ENCODE results near the gene ROBO4.

Gene ROBO4

GRCh38 chr11:124896821-124897391 lies 759 bp downstream of the ROBO4 start:
- peak overlapping the region; percentile 84 for H3K4me2 ChIP-seq
- no peak overlapping the region for H3K4me3 ChIP-seq
- 0 out of 2 replicates have a peak overlapping the region, but pooled peaks have one; percentile 29 for H3K9ac ChIP-seq

GRCh38 chr11:124896071-124896750 lies 1.5 kb downstream of the ROBO4 start:
- Histone ChIP-seq H3K4me3 (no peak overlapping the region), H3K27ac (no peak overlapping the region), H3K27me3 (no peaks in the 10 kb centered on the region), H3K36me3 (no peaks in the 10 kb centered on the region), H3K9ac (no peak overlapping the region), H3K9me3 (no peaks in the 10 kb centered on the region), H3K4me2 (no peak overlapping the region), H4K20me1 (no peaks in the 10 kb centered on the region), H3K4me1 (peaks cover 23% of the 10 kb centered on the region)
- TF ChIP-seq Cebpa-rat (IDR thresholded peaks at IDR 0.05): no peak

More at GRCh38 chr11:124896821-124897391, 759 bp downstream of the ROBO4 start:
- H4K20me1 ChIP-seq: no peaks in the 10 kb centered on the region
- H3K9me3 ChIP-seq: no peaks in the 10 kb centered on the region
- H3K4me1 ChIP-seq: peaks cover 23% of the 10 kb centered on the region
- peak overlapping the region; percentile 46 for H3K27ac ChIP-seq
- no peak for TF ChIP-seq Cebpa-rat (IDR thresholded peaks at IDR 0.05)
- H3K27me3 ChIP-seq: no peaks in the 10 kb centered on the region
- no peaks in the 10 kb centered on the region for H3K36me3 ChIP-seq

- H3K4me2 ChIP-seq: no peak overlapping the region
- H3K9me3 ChIP-seq: no peaks in the 10 kb centered on the region
- H3K27me3 ChIP-seq: no peaks in the 10 kb centered on the region
- peaks cover 23% of the 10 kb centered on the region for H3K4me1 ChIP-seq
- no peaks in the 10 kb centered on the region for H3K36me3 ChIP-seq
- H3K27ac ChIP-seq: no peak overlapping the region
- no peak overlapping the region for H3K4me3 ChIP-seq
- no peak for TF ChIP-seq Cebpa-rat (IDR thresholded peaks at IDR 0.05)
- H4K20me1 ChIP-seq: no peaks in the 10 kb centered on the region
- H3K9ac ChIP-seq: no peak overlapping the region
These were observed 2.1 kb downstream of the ROBO4 start for GRCh38 chr11:124895471-124895971.

DNA sequence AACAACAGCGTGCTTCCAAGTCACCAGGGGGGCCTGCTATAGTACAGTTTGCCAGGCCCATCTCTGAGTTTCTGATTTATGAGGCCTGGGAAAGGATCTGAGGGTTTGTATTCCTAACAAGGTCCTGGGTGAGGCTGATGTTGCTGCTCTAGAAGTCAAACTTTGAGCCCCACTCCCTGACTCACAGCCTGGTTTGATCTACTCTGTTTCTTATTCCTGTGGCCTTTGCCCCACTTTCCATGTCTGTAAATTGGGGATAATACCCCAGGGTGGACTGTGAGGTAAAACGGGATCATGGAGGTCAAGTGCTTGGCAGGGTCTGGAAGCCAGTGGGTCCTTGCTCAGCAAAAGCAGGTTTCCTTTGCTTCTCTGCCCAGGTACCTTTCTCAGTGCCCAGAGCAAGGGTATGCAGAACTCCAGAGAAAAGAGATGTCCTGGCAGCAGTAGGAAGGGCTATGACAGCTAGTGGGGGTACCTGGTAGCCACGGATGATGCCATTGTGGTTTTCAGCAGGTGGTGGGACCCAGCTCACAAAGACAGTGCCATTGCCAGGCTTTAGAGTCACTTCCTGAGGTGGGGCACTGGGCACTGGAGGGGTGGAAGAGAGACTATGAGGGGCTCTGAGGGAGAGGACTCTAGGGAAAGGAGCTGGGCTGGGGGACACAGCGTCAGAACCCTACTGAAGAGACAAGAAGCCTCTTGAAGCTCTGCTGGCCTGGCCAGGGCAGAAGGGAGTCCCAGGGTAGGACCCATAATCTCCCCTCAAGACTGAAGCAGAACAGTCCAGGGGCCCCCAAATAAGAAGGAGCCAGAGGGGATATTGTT lies 2.8 kb downstream of the ROBO4 start:
- H3K36me3 ChIP-seq: no peaks in the 10 kb centered on the region
- H3K9me3 ChIP-seq: no peaks in the 10 kb centered on the region
- H3K27me3 ChIP-seq: no peaks in the 10 kb centered on the region
- no peaks in the 10 kb centered on the region for H4K20me1 ChIP-seq
- no peak overlapping the region for H3K4me2 ChIP-seq
- no peak overlapping the region for H3K27ac ChIP-seq
- no peak overlapping the region for H3K9ac ChIP-seq
- no peak overlapping the region for H3K4me3 ChIP-seq
- peaks cover 23% of the 10 kb centered on the region for H3K4me1 ChIP-seq
- no peak for TF ChIP-seq Cebpa-rat (IDR thresholded peaks at IDR 0.05)

GRCh38 chr11:124893781-124894401 lies 3.8 kb downstream of the ROBO4 start:
- peaks cover 23% of the 10 kb centered on the region for H3K4me1 ChIP-seq
- H4K20me1 ChIP-seq: no peaks in the 10 kb centered on the region
- H3K36me3 ChIP-seq: no peaks in the 10 kb centered on the region
- no peak for TF ChIP-seq Cebpa-rat (IDR thresholded peaks at IDR 0.05)
- no peaks in the 10 kb centered on the region for H3K9me3 ChIP-seq
- H3K9ac ChIP-seq: no peak overlapping the region
- no peak overlapping the region for H3K4me3 ChIP-seq
- no peak overlapping the region for H3K4me2 ChIP-seq
- no peak overlapping the region for H3K27ac ChIP-seq
- H3K27me3 ChIP-seq: no peaks in the 10 kb centered on the region

- TF ChIP-seq Cebpa-rat (IDR thresholded peaks at IDR 0.05): no peak
- H3K9ac ChIP-seq: no peak overlapping the region
- H3K27ac ChIP-seq: no peak overlapping the region
- H3K4me1 ChIP-seq: peaks cover 13% of the 10 kb centered on the region
- H3K4me3 ChIP-seq: no peak overlapping the region
- H3K9me3 ChIP-seq: no peaks in the 10 kb centered on the region
- no peaks in the 10 kb centered on the region for H4K20me1 ChIP-seq
- H3K36me3 ChIP-seq: no peaks in the 10 kb centered on the region
- H3K4me2 ChIP-seq: no peak overlapping the region
- H3K27me3 ChIP-seq: no peaks in the 10 kb centered on the region
These were observed 4.8 kb downstream of the ROBO4 start for GRCh38 chr11:124892750-124893454.

DNA sequence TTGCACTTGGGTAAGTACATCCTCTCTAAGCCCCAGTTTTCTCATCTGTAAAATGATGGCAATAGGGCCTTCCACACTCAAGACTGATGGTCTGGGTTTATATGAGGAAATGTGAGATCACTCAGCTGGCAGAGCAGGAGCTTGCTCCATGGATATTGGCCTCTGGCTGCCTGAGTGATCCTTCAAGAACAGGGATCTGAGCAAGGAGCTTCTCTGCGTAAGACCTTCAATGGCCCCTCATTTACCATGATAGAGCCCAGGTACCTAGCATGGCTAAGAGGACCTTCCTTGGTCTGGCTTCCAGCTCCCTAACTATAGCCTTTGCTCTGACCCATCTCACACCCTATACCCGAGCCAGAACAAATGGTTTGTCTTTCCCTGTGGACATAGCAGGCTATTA lies 5.5 kb downstream of the ROBO4 start:
- Histone ChIP-seq H3K4me1 (peaks cover 6% of the 10 kb centered on the region), H3K9me3 (no peaks in the 10 kb centered on the region), H3K27me3 (no peaks in the 10 kb centered on the region)

GRCh38 chr11:124891373-124891861 lies 6.2 kb downstream of the ROBO4 start:
- Histone ChIP-seq H3K27me3 (no peaks in the 10 kb centered on the region), H3K9me3 (no peaks in the 10 kb centered on the region), H3K4me3 (no peak overlapping the region), H3K36me3 (no peaks in the 10 kb centered on the region), H3K27ac (no peak overlapping the region), H3K4me2 (no peak overlapping the region), H4K20me1 (no peaks in the 10 kb centered on the region), H3K9ac (no peak overlapping the region), H3K4me1 (no peaks in the 10 kb centered on the region)
- TF ChIP-seq Cebpa-rat (IDR thresholded peaks at IDR 0.05): no peak

More for the DNA sequence above, 5.5 kb downstream of the ROBO4 start:
- no peak overlapping the region for H3K27ac ChIP-seq
- no peak overlapping the region for H3K9ac ChIP-seq
- no peaks in the 10 kb centered on the region for H4K20me1 ChIP-seq
- no peaks in the 10 kb centered on the region for H3K36me3 ChIP-seq
- no peak overlapping the region for H3K4me3 ChIP-seq
- H3K4me2 ChIP-seq: no peak overlapping the region
- no peak for TF ChIP-seq Cebpa-rat (IDR thresholded peaks at IDR 0.05)

All from BLaER1 (cell line).